HepG2 (cell line): ENCODE results near the gene RHBDD2. TPM values are rescaled to one million over a fixed set of nuclear protein-coding genes. Genes with fewer than 3 reads are reported as not detected.

Experiments
- CHD2 ChIP-seq: IDR thresholded peaks from 2 replicates; pipeline ENCODE4 v1.6.1; 2011; ENCODE audit warnings: low read depth, low read length, improper control_type of control experiment
- GZF1 ChIP-seq: sonication (generic); formaldehyde crosslinking; IDR thresholded peaks from 2 replicates; pipeline ENCODE4 v1.5.1; 2020; ENCODE audit warnings: mild to moderate bottlenecking, missing genetic modification reagents
- HMGXB3 ChIP-seq: sonication (generic); formaldehyde crosslinking; IDR thresholded peaks from 2 replicates; pipeline ENCODE4 v1.4.0; 2020; ENCODE audit warnings: missing genetic modification reagents, borderline replicate concordance
- HNRNPUL1 ChIP-seq: fragments of 200-400 bp; formaldehyde crosslinking; IDR thresholded peaks from 2 replicates; pipeline ENCODE4 v1.6.1; 2017; ENCODE audit warnings: low read depth, mild to moderate bottlenecking, low read length, moderate library complexity
- KMT2B ChIP-seq: IDR thresholded peaks from 2 replicates; pipeline ENCODE4 v1.6.1; 2016; ENCODE audit warnings: missing genetic modification reagents, missing compliant biosample characterization
- MLLT10 ChIP-seq: sonication (generic); formaldehyde crosslinking; IDR thresholded peaks from 2 replicates; pipeline ENCODE4 v1.4.0; 2020; ENCODE audit warnings: missing genetic modification reagents
- MLX ChIP-seq: IDR thresholded peaks from 2 replicates; pipeline ENCODE4 v1.6.1; 2016
- NR3C1 ChIP-seq: sonication (generic); formaldehyde crosslinking; IDR thresholded peaks from 2 replicates; pipeline ENCODE4 v1.4.0; 2020; ENCODE audit warnings: missing genetic modification reagents
- PHF8 ChIP-seq: sonication (generic); formaldehyde crosslinking; IDR thresholded peaks from 2 replicates; pipeline ENCODE4 v1.5.0; 2020; ENCODE audit warnings: missing genetic modification reagents
- RARG ChIP-seq: sonication (generic); formaldehyde crosslinking; IDR thresholded peaks from 2 replicates; pipeline ENCODE4 v1.4.0; 2020; ENCODE audit warnings: low read depth, mild to moderate bottlenecking, missing genetic modification reagents
- RORA ChIP-seq: sonication (generic); formaldehyde crosslinking; IDR thresholded peaks from 2 replicates; pipeline ENCODE4 v1.5.0; 2020; ENCODE audit warnings: mild to moderate bottlenecking, missing genetic modification reagents, moderate library complexity
- TAF1 ChIP-seq: sonication (generic); formaldehyde crosslinking; IDR thresholded peaks from 2 replicates; pipeline ENCODE4 v1.4.0; 2020; ENCODE audit warnings: missing genetic modification reagents
- XBP1 ChIP-seq: sonication (generic); formaldehyde crosslinking; IDR thresholded peaks from 2 replicates; pipeline ENCODE4 v1.5.0; 2020; ENCODE audit warnings: missing genetic modification reagents
- ZFP36L1 ChIP-seq: sonication (generic); formaldehyde crosslinking; IDR thresholded peaks from 2 replicates; pipeline ENCODE4 v1.8.0; 2022; ENCODE audit warnings: mild to moderate bottlenecking, missing genetic modification reagents, moderate library complexity
- ZFYVE20 ChIP-seq: sonication (generic); formaldehyde crosslinking; IDR thresholded peaks from 2 replicates; pipeline ENCODE4 v1.8.0; 2023; ENCODE audit warnings: low read depth, mild to moderate bottlenecking, moderate library complexity, missing genetic modification reagents, borderline replicate concordance
- ZNF10 ChIP-seq: sonication (generic); formaldehyde crosslinking; IDR thresholded peaks from 2 replicates; pipeline ENCODE4 v1.4.0; 2020; ENCODE audit warnings: mild to moderate bottlenecking, low read depth, missing genetic modification reagents, borderline replicate concordance
- polyA plus RNA-seq, 8 experiments: library from polyadenylated mRNA; depleted of rRNA in 3 of 8; stranded (reverse) in 7 of 8; unstranded in 1 of 8; fragments of >200 nt; fragmentation: Illumina TruSeq in 4 of 8; extraction: Trizol in 4 of 8; gene quantifications; 2 replicates each; pipeline versions ENCODE4 v1.2.1 to v1.2.3, GENCODE V29; 2011 to 2016; ENCODE audit warnings: low read depth in 4 of 8, missing spikeins in 1 of 8, mixed read lengths in 1 of 8; ENCODE audit not compliant: insufficient read depth in 1 of 8
- total RNA-seq, 5 experiments: library from RNA; depleted of rRNA; stranded (reverse); fragments of >200 nt; fragmentation: Illumina TruSeq; extraction: Trizol; gene quantifications; 2 replicates each; pipeline ENCODE4 v1.2.3, GENCODE V29; 2016; ENCODE audit warnings: low read depth in 1 of 5
- TF ChIP-seq, protein P1 (sequence below): sonication (generic); formaldehyde crosslinking; IDR thresholded peaks from 2 replicates; pipeline ENCODE4 v1.4.0; 2020; ENCODE audit warnings: missing genetic modification reagents
- TF ChIP-seq, protein P2 (sequence below), 2 experiments: fragments of 450-650 bp in 1 of 2; sonication (generic) in 1 of 2; formaldehyde crosslinking; IDR thresholded peaks; 2 replicates each; pipeline versions ENCODE4 v1.5.0 to v1.8.0; 2020 to 2022; ENCODE audit warnings: mild to moderate bottlenecking in 1 of 2, missing genetic modification reagents in 1 of 2
- TF ChIP-seq, protein P3 (sequence below): sonication (generic); formaldehyde crosslinking; IDR thresholded peaks from 2 replicates; pipeline ENCODE4 v1.4.0; 2020; ENCODE audit warnings: missing genetic modification reagents

The RHBDD2 gene
- total and polyA plus RNA-seq, 2 of the 13 experiments (the other 11 are each of a cell fraction or from before 2014, with no cell fraction given): 23.1 to 26.4 TPM

DNA sequence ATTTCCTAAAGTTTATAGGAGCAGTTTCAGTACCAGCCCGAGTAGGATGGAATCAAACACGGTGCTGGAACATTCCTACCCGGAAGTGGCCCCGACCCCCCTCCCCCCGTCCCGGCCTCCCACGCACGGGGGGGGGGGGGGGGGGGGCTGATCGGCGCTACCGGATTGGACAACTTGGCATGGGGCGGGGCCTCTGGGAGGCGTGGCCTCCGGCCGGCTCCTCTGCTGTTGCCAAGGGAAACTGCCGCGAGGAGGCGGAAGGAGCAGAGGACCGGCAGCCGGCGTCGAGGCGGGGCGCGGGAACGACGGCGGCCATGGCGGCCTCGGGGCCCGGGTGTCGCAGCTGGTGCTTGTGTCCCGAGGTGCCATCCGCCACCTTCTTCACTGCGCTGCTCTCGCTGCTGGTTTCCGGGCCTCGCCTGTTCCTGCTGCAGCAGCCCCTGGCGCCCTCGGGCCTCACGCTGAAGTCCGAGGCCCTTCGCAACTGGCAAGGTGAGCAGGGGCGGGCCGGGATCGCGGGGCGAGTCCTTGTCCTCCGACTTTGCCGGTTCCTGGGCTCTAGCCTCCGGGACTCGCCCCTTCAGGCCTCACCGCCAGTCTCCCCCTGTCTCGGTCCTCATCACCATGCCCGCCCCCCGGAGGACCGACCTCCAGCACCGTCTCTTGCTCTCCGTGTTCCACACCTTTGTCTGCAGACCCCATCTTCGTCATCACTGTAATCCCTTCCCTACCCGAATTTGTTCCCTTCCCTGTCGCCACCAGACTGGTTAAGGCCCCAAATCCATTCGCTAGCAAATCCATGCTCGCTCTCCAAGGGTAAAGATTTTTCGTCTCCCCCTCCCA, at the start of gene RHBDD2 (continued):
- TF ChIP-seq, protein P1, sequence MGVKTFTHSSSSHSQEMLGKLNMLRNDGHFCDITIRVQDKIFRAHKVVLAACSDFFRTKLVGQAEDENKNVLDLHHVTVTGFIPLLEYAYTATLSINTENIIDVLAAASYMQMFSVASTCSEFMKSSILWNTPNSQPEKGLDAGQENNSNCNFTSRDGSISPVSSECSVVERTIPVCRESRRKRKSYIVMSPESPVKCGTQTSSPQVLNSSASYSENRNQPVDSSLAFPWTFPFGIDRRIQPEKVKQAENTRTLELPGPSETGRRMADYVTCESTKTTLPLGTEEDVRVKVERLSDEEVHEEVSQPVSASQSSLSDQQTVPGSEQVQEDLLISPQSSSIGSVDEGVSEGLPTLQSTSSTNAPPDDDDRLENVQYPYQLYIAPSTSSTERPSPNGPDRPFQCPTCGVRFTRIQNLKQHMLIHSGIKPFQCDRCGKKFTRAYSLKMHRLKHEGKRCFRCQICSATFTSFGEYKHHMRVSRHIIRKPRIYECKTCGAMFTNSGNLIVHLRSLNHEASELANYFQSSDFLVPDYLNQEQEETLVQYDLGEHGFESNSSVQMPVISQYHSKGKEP (CRISPR knock-in tag): no peak
- peak; percentile 44; the same call in 1 of the 2 replicates for TF ChIP-seq ZFP36L1 (CRISPR knock-in tag)
- TF ChIP-seq CHD2: no peak
- TF ChIP-seq RARG: no peak
- TF ChIP-seq HNRNPUL1: no peak
- TF ChIP-seq HMGXB3: no peak
- peak; percentile 85 for TF ChIP-seq KMT2B (CRISPR knock-in tag)
- TF ChIP-seq, protein P2, sequence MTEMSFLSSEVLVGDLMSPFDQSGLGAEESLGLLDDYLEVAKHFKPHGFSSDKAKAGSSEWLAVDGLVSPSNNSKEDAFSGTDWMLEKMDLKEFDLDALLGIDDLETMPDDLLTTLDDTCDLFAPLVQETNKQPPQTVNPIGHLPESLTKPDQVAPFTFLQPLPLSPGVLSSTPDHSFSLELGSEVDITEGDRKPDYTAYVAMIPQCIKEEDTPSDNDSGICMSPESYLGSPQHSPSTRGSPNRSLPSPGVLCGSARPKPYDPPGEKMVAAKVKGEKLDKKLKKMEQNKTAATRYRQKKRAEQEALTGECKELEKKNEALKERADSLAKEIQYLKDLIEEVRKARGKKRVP (CRISPR knock-in tag; IDR thresholded peaks at IDR 0.05): no peak
- TF ChIP-seq MLLT10 (CRISPR knock-in tag): no peak
- no peak for TF ChIP-seq XBP1 (CRISPR knock-in tag)
- TF ChIP-seq ZFYVE20: no peak
- TF ChIP-seq RORA: no peak
- TF ChIP-seq NR3C1 (CRISPR knock-in tag): no peak
- peak; percentile 76; the same call in 1 of the 2 replicates for TF ChIP-seq TAF1 (CRISPR knock-in tag)
- TF ChIP-seq PHF8: peak; percentile 93
- TF ChIP-seq, protein P3, sequence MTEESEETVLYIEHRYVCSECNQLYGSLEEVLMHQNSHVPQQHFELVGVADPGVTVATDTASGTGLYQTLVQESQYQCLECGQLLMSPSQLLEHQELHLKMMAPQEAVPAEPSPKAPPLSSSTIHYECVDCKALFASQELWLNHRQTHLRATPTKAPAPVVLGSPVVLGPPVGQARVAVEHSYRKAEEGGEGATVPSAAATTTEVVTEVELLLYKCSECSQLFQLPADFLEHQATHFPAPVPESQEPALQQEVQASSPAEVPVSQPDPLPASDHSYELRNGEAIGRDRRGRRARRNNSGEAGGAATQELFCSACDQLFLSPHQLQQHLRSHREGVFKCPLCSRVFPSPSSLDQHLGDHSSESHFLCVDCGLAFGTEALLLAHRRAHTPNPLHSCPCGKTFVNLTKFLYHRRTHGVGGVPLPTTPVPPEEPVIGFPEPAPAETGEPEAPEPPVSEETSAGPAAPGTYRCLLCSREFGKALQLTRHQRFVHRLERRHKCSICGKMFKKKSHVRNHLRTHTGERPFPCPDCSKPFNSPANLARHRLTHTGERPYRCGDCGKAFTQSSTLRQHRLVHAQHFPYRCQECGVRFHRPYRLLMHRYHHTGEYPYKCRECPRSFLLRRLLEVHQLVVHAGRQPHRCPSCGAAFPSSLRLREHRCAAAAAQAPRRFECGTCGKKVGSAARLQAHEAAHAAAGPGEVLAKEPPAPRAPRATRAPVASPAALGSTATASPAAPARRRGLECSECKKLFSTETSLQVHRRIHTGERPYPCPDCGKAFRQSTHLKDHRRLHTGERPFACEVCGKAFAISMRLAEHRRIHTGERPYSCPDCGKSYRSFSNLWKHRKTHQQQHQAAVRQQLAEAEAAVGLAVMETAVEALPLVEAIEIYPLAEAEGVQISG (CRISPR knock-in tag): peak; percentile 81
- TF ChIP-seq MLX: no peak
- TF ChIP-seq ZNF10 (CRISPR knock-in tag): no peak
- TF ChIP-seq GZF1 (CRISPR knock-in tag): no peak
